RKO (cell line): ENCODE results near the gene RBKS.

Source experiments
- DNase-seq: peaks from one replicate; pipeline ENCODE4 v3.0.0-alpha.2; 2016; ENCODE audit warnings: low spot score

Gene RBKS

DNA sequence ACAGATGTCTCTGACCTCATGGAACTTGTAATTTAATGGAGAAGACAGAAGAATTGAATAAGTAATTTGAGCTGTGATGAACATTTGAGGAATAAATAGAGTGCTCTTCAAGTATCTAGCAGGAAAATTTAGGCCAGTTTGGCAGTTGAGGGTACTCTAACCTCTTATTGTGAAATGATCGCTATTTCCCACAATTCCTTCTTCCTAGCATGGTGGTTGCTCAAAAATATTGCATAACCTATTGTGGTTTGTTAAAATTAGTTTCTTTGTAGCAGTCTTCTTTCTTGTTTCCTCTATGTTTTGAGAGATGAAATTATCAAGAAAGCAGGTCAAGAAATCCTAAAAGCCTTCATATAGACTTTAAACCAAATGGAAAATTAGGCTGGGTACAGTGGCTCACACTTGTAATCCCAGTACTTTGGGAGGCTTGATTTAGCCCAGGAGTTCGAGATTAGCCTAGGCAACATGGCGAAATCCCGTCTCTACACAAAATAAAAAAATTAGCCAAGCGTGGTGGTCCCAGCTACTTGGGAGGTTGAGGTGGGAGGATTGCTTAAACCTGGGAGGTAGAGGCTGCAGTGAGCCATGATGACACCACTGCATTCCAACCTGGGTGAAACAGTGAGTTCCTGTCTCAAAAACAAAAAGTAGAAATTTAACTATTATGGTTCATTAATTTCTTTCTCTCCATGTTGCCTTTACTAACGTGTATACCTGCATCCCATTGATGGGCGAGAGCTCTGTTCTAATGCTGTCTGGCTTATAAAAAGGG, 58.7 kb downstream of the RBKS start:
- no peak for DNase-seq

DNA sequence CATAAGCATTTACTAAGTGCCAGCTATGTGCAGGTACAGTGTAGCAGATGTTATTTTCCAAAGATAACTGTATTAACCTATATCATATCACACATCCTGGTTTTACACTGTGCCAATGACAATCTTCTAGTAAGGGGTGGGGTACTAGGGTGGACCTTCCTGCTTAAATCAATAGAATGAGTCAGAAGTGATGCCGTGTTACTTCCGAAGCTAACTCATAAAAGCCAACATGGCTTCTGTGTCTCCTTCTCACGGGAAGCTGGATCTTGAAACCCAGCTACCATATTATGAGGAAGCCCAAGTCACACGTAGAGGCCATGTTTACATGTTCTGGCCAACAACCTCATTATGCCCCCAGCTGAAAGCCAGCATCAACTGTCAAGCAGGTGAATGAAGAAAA, 59.5 kb downstream of the RBKS start:
- no peak for DNase-seq

GRCh38 chr2:27829791-27830190, 60.4 kb downstream of the RBKS start:
- no peak for DNase-seq

- DNase-seq: no peak
Observed at GRCh38 chr2:27828305-27828704, 61.9 kb downstream of the RBKS start.

DNA sequence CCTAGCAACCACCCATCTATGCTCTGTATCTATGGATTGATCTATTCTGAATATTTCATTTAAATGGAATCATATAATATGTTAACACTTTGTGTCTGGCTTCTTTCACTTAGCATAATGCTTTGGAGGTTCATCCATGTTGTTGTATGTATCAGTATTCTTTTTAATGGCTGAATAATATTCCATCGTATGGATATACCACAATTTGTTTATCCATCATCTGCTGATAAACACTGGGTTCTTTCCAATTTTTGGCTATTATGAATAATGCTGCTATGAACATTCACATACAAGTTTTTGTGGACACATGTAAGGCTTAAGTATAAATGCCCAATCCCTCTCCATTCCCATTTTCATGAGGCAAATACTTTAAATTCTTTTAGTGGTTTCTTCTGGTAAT, 65.8 kb downstream of the RBKS start:
- no peak for DNase-seq

- DNase-seq: no peak
Observed at GRCh38 chr2:27823569-27823968, 66.6 kb downstream of the RBKS start.

GRCh38 chr2:27823135-27823534, 67.1 kb downstream of the RBKS start:
- DNase-seq: no peak

DNA sequence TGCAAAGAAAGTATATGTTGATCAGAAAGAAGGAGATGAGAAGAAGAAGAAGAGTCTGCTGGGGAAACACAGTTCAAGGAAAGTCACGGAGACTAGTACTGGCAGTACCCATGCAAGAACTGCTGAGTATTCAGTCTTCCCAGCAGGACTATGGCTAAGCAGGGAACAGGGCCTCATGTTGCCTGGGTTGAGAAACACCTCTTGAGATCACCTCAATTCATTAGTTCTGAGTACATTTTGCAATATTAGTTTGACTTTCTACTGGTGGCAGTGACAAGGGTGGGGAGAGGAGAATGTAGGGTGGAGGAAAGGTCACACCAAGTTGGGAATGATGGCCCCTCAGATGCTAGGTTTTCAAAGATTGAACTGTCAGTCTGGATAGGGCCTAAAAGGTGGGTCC, 68.1 kb downstream of the RBKS start:
- DNase-seq: no peak

- DNase-seq: no peak
Observed at GRCh38 chr2:27815860-27816438, 74.2 kb downstream of the RBKS start.

GRCh38 chr2:27814758-27815157, 75.4 kb downstream of the RBKS start:
- DNase-seq: no peak

GRCh38 chr2:27811768-27812167, 78.4 kb downstream of the RBKS start:
- no peak for DNase-seq

GRCh38 chr2:27810455-27810854, 79.7 kb downstream of the RBKS start:
- no peak for DNase-seq

- peak; percentile 63 for DNase-seq
Observed at GRCh38 chr2:27809761-27810241, 80.4 kb downstream of the RBKS start.

DNA sequence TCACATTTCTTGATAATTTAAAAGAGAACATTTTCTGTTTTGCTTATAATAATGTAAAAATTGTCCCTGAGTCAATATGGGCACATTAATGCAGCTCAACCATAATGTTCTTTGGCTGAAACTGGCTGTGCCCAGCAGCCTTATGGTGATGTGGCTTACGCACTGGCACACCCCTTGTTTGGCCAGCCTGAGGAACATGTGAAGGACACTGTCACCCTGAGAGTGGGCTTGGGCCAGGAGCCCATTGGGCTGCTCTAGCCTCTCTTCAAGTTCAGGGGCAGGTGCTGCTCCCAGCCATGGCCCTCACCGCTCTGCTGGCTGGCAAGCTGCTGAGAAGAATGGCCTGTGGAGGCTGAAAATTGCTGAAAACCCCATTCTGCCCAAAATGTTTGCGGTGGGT, 81.2 kb downstream of the RBKS start:
- no peak for DNase-seq

GRCh38 chr2:27808418-27808817, 81.8 kb downstream of the RBKS start:
- no peak for DNase-seq

GRCh38 chr2:27807476-27807875, 82.7 kb downstream of the RBKS start:
- DNase-seq: peak; percentile 18

DNA sequence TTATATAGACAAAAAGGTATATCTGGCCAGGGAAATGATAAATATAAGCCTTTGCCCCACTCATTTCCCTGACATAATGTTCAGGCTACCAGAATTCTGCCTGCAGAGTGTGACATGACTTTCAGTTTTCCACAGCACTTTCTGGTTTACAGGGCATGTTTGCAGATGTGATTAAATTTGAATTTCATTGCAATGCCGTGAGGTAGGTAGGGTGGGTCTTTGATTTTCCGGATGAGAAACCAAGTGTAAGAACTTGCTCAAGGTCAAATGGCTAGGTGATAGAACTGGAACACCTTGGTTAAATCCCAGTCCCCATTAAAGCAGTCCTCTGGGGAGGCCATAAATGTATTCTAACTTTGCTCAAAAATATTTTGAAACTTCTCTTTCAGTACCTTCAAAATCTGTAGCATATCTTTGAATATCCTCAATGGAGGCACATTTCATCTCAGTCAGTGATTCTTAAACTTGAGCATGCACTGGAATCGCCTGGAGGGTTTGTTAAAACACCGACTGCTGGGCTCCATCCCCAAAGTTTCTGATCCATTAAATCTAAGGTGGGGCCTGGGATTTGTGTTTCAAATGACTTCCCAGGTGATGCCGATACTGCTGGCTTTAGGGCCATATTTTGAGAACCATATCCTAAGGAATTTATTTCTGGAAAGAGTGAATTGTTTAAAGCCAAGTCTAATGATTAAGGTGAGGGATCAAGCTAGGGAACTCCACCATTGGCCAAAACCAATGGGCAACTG, 83.7 kb downstream of the RBKS start:
- no peak for DNase-seq

GRCh38 chr2:27805180-27805579, 85.0 kb downstream of the RBKS start:
- no peak for DNase-seq

DNA sequence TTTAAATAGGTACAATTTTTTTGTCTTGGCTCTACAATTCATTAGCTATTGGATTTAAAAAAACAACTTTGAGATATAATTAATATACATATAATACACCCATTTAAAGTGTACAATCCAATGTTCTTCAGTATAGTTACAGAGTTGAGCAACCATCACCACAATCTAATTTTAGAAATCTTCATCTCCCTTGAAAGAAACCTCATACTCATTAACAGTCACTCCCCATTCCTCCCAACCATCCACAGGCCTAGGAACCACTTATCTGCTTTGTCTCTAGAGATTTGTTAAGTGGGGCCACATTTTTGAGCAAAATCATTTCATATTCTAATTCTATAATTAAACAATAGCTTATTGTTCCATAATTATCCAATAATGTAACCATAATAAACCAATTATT, 86.0 kb downstream of the RBKS start:
- no peak for DNase-seq

GRCh38 chr2:27803046-27803445, 87.1 kb downstream of the RBKS start:
- no peak for DNase-seq

GRCh38 chr2:27802547-27802946, 87.6 kb downstream of the RBKS start:
- DNase-seq: no peak

DNA sequence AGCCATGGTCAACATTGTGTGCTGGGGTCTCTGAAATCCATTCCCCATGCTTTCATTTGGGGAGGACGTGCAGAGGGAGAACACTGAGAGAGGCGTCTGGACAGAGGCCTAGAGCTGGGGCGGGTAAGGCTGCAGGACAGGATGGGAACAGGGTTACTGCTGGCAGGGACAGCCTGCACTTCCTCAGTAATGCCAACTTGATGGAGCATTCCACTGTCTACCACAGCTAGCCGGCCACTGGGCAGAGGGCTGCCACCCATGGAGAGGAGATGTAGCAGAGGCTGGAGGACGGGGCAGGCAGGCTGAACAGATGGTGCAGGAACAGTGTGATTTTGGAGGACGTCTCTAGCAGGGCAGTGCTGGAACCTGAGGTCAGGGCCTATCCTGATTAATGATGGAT, 89.3 kb downstream of the RBKS start:
- no peak for DNase-seq

GRCh38 chr2:27799646-27800010, 90.6 kb downstream of the RBKS start:
- peak; percentile 1 for DNase-seq
